Colonic mucosa (tissue), 4 donors: ENCODE results near the gene MYH9. TPM values are rescaled to one million over a fixed set of nuclear protein-coding genes. Genes with fewer than 3 reads are reported as not detected.

ENCODE experiments used
- DNase-seq: peaks from one replicate; pipeline ENCODE4 v3.0.0-alpha.2; 2020
- H3K27ac ChIP-seq: fragments of 200-600 bp; one replicate; pipeline ENCODE4 v1.8.0; 2021
- H3K27me3 ChIP-seq: fragments of 200-600 bp; one replicate; pipeline ENCODE4 v1.8.0; 2021
- H3K36me3 ChIP-seq: fragments of 200-600 bp; one replicate; pipeline ENCODE4 v1.8.0; 2021
- H3K4me1 ChIP-seq: fragments of 200-600 bp; one replicate; pipeline ENCODE4 v1.8.0; 2021; ENCODE audit warnings: mild to moderate bottlenecking
- H3K4me3 ChIP-seq: fragments of 200-600 bp; one replicate; pipeline ENCODE4 v1.8.0; 2021
- H3K9ac ChIP-seq, 2 donors: one replicate each; pipeline ENCODE4 v1.7.0; 2013; ENCODE audit warnings: control low read depth in 2 of 2, low read depth in 2 of 2, low read length in 2 of 2
- H3K9me3 ChIP-seq: fragments of 200-600 bp; one replicate; pipeline ENCODE4 v1.8.0; 2021
- intact Hi-C: fragments of 100-400 bp; cut with DNase I; formaldehyde crosslinking; loops from one replicate; pipeline ENCODE4 v1.14.1; 2022
- total RNA-seq, 2 donors: library from RNA; stranded (reverse); fragmentation: NEBNext Ultra II Directional in 1 of 2; extraction: Animal tissue kit (Norgen Biotek cat#: 25700) in 1 of 2; gene quantifications; one replicate each; pipeline ENCODE4 v1.2.1, GENCODE V29; 2021
- TF ChIP-seq, protein P1 (sequence below): fragments of 200-600 bp; IDR thresholded peaks from one replicate; pipeline ENCODE4 v1.8.0; 2022; ENCODE audit warnings: antibody characterized with exemption, mild to moderate bottlenecking
- donor health status: healthy.
- donor health status: DM: no; HTN: no; CAD: no.
- donor health status: DM: no; HTN: no; CAD: no.

Gene MYH9
- total RNA-seq, 2 donors from 2014 or later: 711 to 719 TPM

DNA sequence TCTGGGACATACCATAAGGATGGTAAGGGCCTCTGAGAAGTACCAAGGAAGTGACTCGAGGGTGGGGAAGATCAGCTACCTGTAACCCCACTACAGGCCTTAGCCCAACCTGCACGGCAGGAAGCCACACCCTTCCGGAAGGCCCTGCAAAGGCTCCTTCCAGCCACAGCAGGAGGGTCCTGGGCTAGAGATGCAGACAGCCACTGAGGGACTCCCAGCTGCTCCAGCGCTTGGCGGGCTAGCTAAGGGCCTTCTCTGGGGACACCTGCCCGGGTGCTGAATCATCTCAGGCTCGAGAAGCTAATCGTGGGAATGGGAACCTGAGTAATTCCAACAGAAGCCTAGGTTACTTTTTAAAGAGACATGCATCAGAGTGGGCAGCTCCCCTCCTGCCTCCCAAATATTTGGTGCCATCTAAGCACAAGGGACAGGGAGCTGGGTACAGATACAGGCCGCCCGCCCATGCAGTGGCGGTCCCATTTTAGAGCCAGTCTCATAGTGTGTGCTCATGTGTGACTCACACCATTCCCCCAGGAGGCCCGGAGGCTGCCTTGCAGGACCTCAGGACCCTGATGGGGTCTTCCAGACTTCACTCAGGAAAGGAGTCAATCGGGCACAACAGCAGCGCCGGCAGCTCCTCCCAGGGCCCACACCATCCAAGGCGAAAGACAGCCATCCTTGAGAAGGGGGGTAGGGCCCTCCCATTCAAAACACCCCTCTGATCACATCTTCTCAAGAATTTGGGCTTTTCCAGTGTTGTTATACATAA is 8.0 kb downstream of the MYH9 start:
- TF ChIP-seq, protein P1, sequence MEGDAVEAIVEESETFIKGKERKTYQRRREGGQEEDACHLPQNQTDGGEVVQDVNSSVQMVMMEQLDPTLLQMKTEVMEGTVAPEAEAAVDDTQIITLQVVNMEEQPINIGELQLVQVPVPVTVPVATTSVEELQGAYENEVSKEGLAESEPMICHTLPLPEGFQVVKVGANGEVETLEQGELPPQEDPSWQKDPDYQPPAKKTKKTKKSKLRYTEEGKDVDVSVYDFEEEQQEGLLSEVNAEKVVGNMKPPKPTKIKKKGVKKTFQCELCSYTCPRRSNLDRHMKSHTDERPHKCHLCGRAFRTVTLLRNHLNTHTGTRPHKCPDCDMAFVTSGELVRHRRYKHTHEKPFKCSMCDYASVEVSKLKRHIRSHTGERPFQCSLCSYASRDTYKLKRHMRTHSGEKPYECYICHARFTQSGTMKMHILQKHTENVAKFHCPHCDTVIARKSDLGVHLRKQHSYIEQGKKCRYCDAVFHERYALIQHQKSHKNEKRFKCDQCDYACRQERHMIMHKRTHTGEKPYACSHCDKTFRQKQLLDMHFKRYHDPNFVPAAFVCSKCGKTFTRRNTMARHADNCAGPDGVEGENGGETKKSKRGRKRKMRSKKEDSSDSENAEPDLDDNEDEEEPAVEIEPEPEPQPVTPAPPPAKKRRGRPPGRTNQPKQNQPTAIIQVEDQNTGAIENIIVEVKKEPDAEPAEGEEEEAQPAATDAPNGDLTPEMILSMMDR: no peak
- no peak for DNase-seq
- Histone ChIP-seq H3K27ac (peak overlapping the region; percentile 66), H3K4me1 (peaks cover 29% of the 10 kb centered on the region), H3K36me3 (no peaks in the 10 kb centered on the region), H3K9ac (peak overlapping the region in 1 of 2 donors; percentile 74), H3K9me3 (no peaks in the 10 kb centered on the region), H3K4me3 (no peak overlapping the region), H3K27me3 (no peaks in the 10 kb centered on the region)
- intact Hi-C loops: loop anchor here (5.0 kb wide), 1 partner anchor 47 kb away; no protein-coding TSS in a partner anchor

- Histone ChIP-seq H3K27ac (peak overlapping the region; percentile 66), H3K36me3 (no peaks in the 10 kb centered on the region), H3K4me1 (peaks cover 32% of the 10 kb centered on the region), H3K4me3 (no peak overlapping the region), H3K27me3 (no peaks in the 10 kb centered on the region), H3K9ac (no peak overlapping the region), H3K9me3 (no peaks in the 10 kb centered on the region)
- intact Hi-C loops: loop anchor here (5.0 kb wide), 1 partner anchor 47 kb away; no protein-coding TSS in a partner anchor
- no peak for DNase-seq
- TF ChIP-seq, protein P1: no peak
These were observed 8.9 kb downstream of the MYH9 start for GRCh38 chr22:36378869-36379217.

- Histone ChIP-seq H3K9me3 (no peaks in the 10 kb centered on the region), H3K4me1 (peaks cover 32% of the 10 kb centered on the region), H3K9ac (no peak overlapping the region), H3K27ac (peak overlapping the region; percentile 66), H3K4me3 (no peak overlapping the region), H3K27me3 (no peaks in the 10 kb centered on the region), H3K36me3 (no peaks in the 10 kb centered on the region)
- intact Hi-C loops: loop anchor here (5.0 kb wide), 1 partner anchor 46 kb away; no protein-coding TSS in a partner anchor
- DNase-seq: no peak
- TF ChIP-seq, protein P1: no peak
These were observed 9.5 kb downstream of the MYH9 start for GRCh38 chr22:36378080-36378868.

DNA sequence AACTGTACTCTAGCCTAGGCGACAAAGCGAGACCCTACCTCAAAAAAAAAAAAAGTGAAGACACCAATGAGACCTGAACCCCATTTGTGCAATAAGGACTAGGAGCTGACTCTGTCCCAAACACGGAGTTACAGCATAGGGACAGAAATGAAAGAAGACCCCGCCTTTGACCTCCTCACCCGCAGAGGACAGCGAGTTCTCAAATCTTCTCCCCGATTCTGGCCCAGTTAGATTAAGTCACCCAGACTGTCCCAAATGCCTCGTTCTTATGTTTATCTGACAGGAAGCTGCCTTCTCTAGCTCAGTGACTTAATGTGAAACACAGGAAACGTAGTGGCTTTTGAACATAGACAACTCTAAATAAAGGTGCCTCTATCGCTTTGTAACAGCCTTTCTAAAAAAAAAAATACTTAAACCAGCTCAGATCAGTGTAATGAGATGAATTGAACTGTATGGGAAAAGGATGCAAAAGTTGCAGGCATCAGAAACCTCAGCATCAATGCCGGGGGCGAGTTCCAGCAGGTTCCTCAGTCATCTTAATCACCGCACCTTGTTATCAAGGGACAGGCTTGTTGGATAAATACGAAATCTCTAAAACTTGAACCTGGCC is 10.6 kb downstream of the MYH9 start:
- H3K4me1 ChIP-seq: peaks cover 33% of the 10 kb centered on the region
- H3K27ac ChIP-seq: peak overlapping the region; percentile 66
- no peak overlapping the region for H3K4me3 ChIP-seq
- TF ChIP-seq, protein P1: no peak
- peak overlapping the region in 1 of 2 donors; percentile 27 for H3K9ac ChIP-seq
- DNase-seq: no peak
- no peaks in the 10 kb centered on the region for H3K9me3 ChIP-seq
- H3K27me3 ChIP-seq: no peaks in the 10 kb centered on the region
- H3K36me3 ChIP-seq: no peaks in the 10 kb centered on the region
- intact Hi-C loops: loop anchor here (5.0 kb wide), 1 partner anchor 45 kb away; no protein-coding TSS in a partner anchor

GRCh38 chr22:36376265-36376664 is 11.5 kb downstream of the MYH9 start:
- Histone ChIP-seq H3K4me1 (peaks cover 42% of the 10 kb centered on the region), H3K9ac (no peak overlapping the region), H3K27ac (peak overlapping the region; percentile 66), H3K4me3 (no peak overlapping the region), H3K36me3 (no peaks in the 10 kb centered on the region), H3K9me3 (no peaks in the 10 kb centered on the region), H3K27me3 (no peaks in the 10 kb centered on the region)
- intact Hi-C loops: loop anchor here (5.0 kb wide), 1 partner anchor 44 kb away; no protein-coding TSS in a partner anchor
- TF ChIP-seq, protein P1: no peak
- DNase-seq: no peak
